Astrocyte (in vitro differentiated cells and primary cell): Measurements from ENCODE around the gene UPF2. TPM values are rescaled to one million over a fixed set of nuclear protein-coding genes. Genes with fewer than 3 reads are reported as not detected.
A peak's percentile ranks its signal among the peaks of the same experiment; 100 is the strongest.

Experiments
- DNase-seq: peaks from one replicate; pipeline ENCODE4 v3.0.0-alpha.2; 2010; ENCODE audit warnings: low read depth
- FAIRE-seq: peaks from 2 replicates; lab custom pipeline; 2011; peaks lifted over from hg19 to GRCh38; lab: Jason Lieb, UNC
- H2AFZ ChIP-seq: 2 replicates; pipeline ENCODE4 v1.6.0; 2012; ENCODE audit warnings: low read depth, low read length, inconsistent platforms
- H3K27ac ChIP-seq: 2 replicates; pipeline ENCODE4 v1.5.1; 2011; ENCODE audit warnings: low read depth, low read length, inconsistent platforms
- H3K27me3 ChIP-seq: 2 replicates; pipeline ENCODE4 v1.6.0; 2011; ENCODE audit warnings: low read length, inconsistent platforms; ENCODE audit not compliant: insufficient read depth
- H3K36me3 ChIP-seq: 2 replicates; pipeline ENCODE4 v1.5.1; 2011; ENCODE audit warnings: low read length, inconsistent platforms; ENCODE audit not compliant: insufficient read depth
- H3K4me1 ChIP-seq: 2 replicates; pipeline ENCODE4 v1.5.1; 2011; ENCODE audit warnings: low read length, inconsistent platforms; ENCODE audit not compliant: insufficient read depth
- H3K4me2 ChIP-seq: 2 replicates; pipeline ENCODE4 v1.6.0; 2012; ENCODE audit warnings: low read length, inconsistent platforms
- H3K4me3 ChIP-seq: 2 replicates; pipeline ENCODE4 v1.5.1; 2011; ENCODE audit warnings: low read depth, mild to moderate bottlenecking, low read length, inconsistent platforms; ENCODE audit not compliant: insufficient read depth
- H3K79me2 ChIP-seq: 2 replicates; pipeline ENCODE4 v1.6.0; 2012; ENCODE audit warnings: mild to moderate bottlenecking, low read length, inconsistent platforms; ENCODE audit not compliant: insufficient read depth
- H3K9ac ChIP-seq: 2 replicates; pipeline ENCODE4 v1.6.0; 2012; ENCODE audit warnings: mild to moderate bottlenecking, low read length, inconsistent platforms
- H3K9me3 ChIP-seq: 2 replicates; pipeline ENCODE4 v1.5.1; 2012; ENCODE audit warnings: low read depth, mild to moderate bottlenecking, low read length, inconsistent platforms; ENCODE audit not compliant: insufficient read depth
- H4K20me1 ChIP-seq: 2 replicates; pipeline ENCODE4 v1.6.0; 2012; ENCODE audit warnings: low read length, inconsistent platforms; ENCODE audit not compliant: insufficient read depth
- H3K27ac Mint-ChIP-seq: one replicate; pipeline ENCODE4 v1.8.0; 2021; ENCODE audit warnings: mild to moderate bottlenecking, mixed read lengths; ENCODE audit not compliant: unreplicated experiment
- H3K27me3 Mint-ChIP-seq: one replicate; pipeline ENCODE4 v1.8.0; 2021; ENCODE audit warnings: low read depth, mixed read lengths; ENCODE audit not compliant: unreplicated experiment
- H3K36me3 Mint-ChIP-seq: one replicate; pipeline ENCODE4 v1.8.0; 2021; ENCODE audit warnings: low read depth, mixed read lengths; ENCODE audit not compliant: unreplicated experiment
- H3K4me1 Mint-ChIP-seq: one replicate; pipeline ENCODE4 v1.8.0; 2021; ENCODE audit warnings: low read depth, mixed read lengths; ENCODE audit not compliant: unreplicated experiment
- H3K4me3 Mint-ChIP-seq: one replicate; pipeline ENCODE4 v1.8.0; 2021; ENCODE audit warnings: mild to moderate bottlenecking, moderate library complexity, mixed read lengths; ENCODE audit not compliant: unreplicated experiment
- H3K9me3 Mint-ChIP-seq: one replicate; pipeline ENCODE4 v1.8.0; 2021; ENCODE audit warnings: mild to moderate bottlenecking, mixed read lengths; ENCODE audit not compliant: unreplicated experiment
- CTCF ChIP-seq: IDR thresholded peaks from 2 replicates; pipeline ENCODE4 v1.5.1; 2011; ENCODE audit warnings: low read depth, mild to moderate bottlenecking, inconsistent platforms, low read length, moderate library complexity; ENCODE audit not compliant: insufficient read depth
- EZH2 ChIP-seq: IDR thresholded peaks from 2 replicates; pipeline ENCODE4 v1.6.1; 2012; ENCODE audit warnings: mild to moderate bottlenecking, low read length, inconsistent platforms; ENCODE audit not compliant: insufficient read depth
- total RNA-seq: library from RNA; stranded (reverse); gene quantifications from 2 replicates; pipeline ENCODE4 v1.2.1, GENCODE V29; 2021

UPF2 gene
- total RNA-seq, 1 donor from 2014 or later, result 23.2 TPM

- Mint-ChIP-seq H3K27ac (no peak overlapping the region), H3K4me3 (no peak overlapping the region), H3K27me3 (no peaks in the 10 kb centered on the region), H3K9me3 (no peaks in the 10 kb centered on the region), H3K36me3 (no peaks in the 10 kb centered on the region), H3K4me1 (peaks cover 13% of the 10 kb centered on the region)
- Histone ChIP-seq H3K79me2 (no peaks in the 10 kb centered on the region), H3K27ac (no peak overlapping the region), H4K20me1 (no peaks in the 10 kb centered on the region), H3K9ac (no peak overlapping the region), H2AFZ (no peak overlapping the region), H3K9me3 (no peaks in the 10 kb centered on the region), H3K27me3 (no peaks in the 10 kb centered on the region), H3K4me2 (no peak overlapping the region), H3K4me3 (no peak overlapping the region), H3K4me1 (peaks cover 11% of the 10 kb centered on the region), H3K36me3 (no peaks in the 10 kb centered on the region)
- FAIRE-seq (no peak), DNase-seq (no peak)
- no peak for TF ChIP-seq EZH2
- TF ChIP-seq CTCF, result no peak
These were observed 161.6 kb downstream of the UPF2 start for GRCh38 chr10:11881030-11881476.

- Mint-ChIP-seq H3K36me3 (no peaks in the 10 kb centered on the region), H3K27ac (peak overlapping the region; percentile 23), H3K27me3 (no peaks in the 10 kb centered on the region), H3K4me3 (no peak overlapping the region), H3K9me3 (no peaks in the 10 kb centered on the region), H3K4me1 (peaks cover 16% of the 10 kb centered on the region)
- H3K36me3 ChIP-seq, result no peaks in the 10 kb centered on the region
- FAIRE-seq (no peak), DNase-seq (no peak)
- no peak overlapping the region for H3K9ac ChIP-seq
- H3K27me3 ChIP-seq, result no peaks in the 10 kb centered on the region
- H3K4me1 ChIP-seq, result peaks cover 17% of the 10 kb centered on the region
- H3K79me2 ChIP-seq, result no peaks in the 10 kb centered on the region
- H3K9me3 ChIP-seq, result no peaks in the 10 kb centered on the region
- H3K4me2 ChIP-seq, result no peak overlapping the region
- no peak overlapping the region for H3K4me3 ChIP-seq
- no peak for TF ChIP-seq CTCF
- no peak for TF ChIP-seq EZH2
- H3K27ac ChIP-seq, result no peak overlapping the region
- H2AFZ ChIP-seq, result no peak overlapping the region
- no peaks in the 10 kb centered on the region for H4K20me1 ChIP-seq
These were observed 162.2 kb downstream of the UPF2 start for GRCh38 chr10:11880151-11881029.
